ENCODE data around the gene USH2A. TPM values are rescaled to one million over a fixed set of nuclear protein-coding genes. Genes with fewer than 3 reads are reported as not detected.

USH2A gene
- total and polyA plus RNA-seq, 4 experiments from 2014 or later, result not detected

DNA sequence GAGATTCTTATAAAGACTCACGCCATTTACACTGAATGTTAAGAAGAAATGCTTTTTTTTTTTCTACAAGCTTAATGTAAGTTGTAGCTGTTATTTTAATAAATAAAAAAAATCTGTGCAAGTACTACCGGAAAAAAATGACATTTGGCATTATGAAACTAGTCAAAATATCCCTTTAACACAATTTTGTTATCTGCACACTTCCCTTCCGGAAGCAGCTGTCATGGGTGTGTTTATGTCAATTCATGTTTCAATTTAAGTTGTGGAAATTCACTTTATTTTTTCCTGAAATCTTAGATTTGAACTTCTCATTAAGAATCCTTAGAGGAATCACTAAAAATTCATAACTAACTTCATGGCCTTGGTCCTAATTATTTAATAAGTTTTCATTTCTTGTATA, 548.0 kb downstream of the USH2A start:
- intact Hi-C loops (cut with micrococcal nuclease), result no loop called here
- CTCF ChIA-PET (ENCODE audit: partially characterized antibody), result interaction anchor here (1.4 kb wide), 1 partner anchor 17 kb away, joined by 3 read pairs; no protein-coding TSS in a partner anchor

DNA sequence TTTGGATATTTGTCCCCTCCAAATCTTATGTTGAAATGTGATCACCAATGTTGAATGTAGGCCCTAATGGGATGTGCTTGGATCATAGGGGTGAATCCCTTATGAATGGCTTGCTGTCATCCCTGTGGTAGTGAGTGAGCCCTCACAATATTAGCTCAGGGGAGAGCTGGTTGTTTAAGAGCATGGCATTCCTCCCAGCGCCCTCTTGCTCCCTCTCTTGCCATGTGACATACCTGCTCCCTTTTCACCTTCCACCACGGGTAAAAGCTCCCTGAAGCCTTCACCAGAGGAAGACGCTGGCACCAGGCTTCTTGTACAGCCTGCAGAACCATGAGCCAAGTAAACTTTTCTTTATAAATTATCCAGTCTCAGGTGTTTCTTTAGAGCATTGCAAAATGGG, 550.6 kb downstream of the USH2A start:
- CTCF ChIA-PET (ENCODE audit: partially characterized antibody), result no interaction called here
- intact Hi-C loops (cut with micrococcal nuclease), result no loop called here
- Histone ChIP-seq H3K36me3 (ENCODE audit: insufficient read depth, low read length) (no peaks in the 10 kb centered on the region), H3K27ac (ENCODE audit: low read depth, low read length) (no peak overlapping the region), H3K4me3 (ENCODE audit: low read length in 2 of 2) (no peak overlapping the region), H3K9me3 (ENCODE audit: control insufficient read depth in 1 of 2, low read length in 2 of 2) (no peaks in the 10 kb centered on the region), H3K4me1 (ENCODE audit: insufficient read depth, low read length) (no peaks in the 10 kb centered on the region), H3K27me3 (ENCODE audit: insufficient read depth, low read length) (no peaks in the 10 kb centered on the region)
- Mint-ChIP-seq H3K27ac (no peak overlapping the region), H3K27me3 (no peaks in the 10 kb centered on the region), H3K4me3 (no peak overlapping the region), H3K9me3 (peaks cover under 1 to 6% (median 3%) of the 10 kb centered on the region in 8 donors), H3K4me1 (no peaks in the 10 kb centered on the region), H3K36me3 (no peaks in the 10 kb centered on the region)
- no peak for DNase-seq
- POLR2A ChIA-PET (ENCODE audit: partially characterized antibody), result no interaction called here

More for the DNA sequence above, 548.0 kb downstream of the USH2A start:
- no peak for DNase-seq
- Mint-ChIP-seq H3K36me3 (no peaks in the 10 kb centered on the region), H3K4me3 (no peak overlapping the region), H3K27me3 (no peaks in the 10 kb centered on the region), H3K4me1 (no peaks in the 10 kb centered on the region), H3K9me3 (peaks cover 0 to 6% (median 4%) of the 10 kb centered on the region in 8 donors), H3K27ac (no peak overlapping the region)
- Histone ChIP-seq H3K36me3 (ENCODE audit: insufficient read depth, low read length) (no peaks in the 10 kb centered on the region), H3K4me3 (ENCODE audit: low read length in 2 of 2) (no peak overlapping the region), H3K27ac (ENCODE audit: low read depth, low read length) (no peak overlapping the region), H3K9me3 (ENCODE audit: control insufficient read depth in 1 of 2, low read length in 2 of 2) (no peaks in the 10 kb centered on the region), H3K27me3 (ENCODE audit: insufficient read depth, low read length) (no peaks in the 10 kb centered on the region), H3K4me1 (ENCODE audit: insufficient read depth, low read length) (no peaks in the 10 kb centered on the region)
- POLR2A ChIA-PET (ENCODE audit: partially characterized antibody), result no interaction called here

DNA sequence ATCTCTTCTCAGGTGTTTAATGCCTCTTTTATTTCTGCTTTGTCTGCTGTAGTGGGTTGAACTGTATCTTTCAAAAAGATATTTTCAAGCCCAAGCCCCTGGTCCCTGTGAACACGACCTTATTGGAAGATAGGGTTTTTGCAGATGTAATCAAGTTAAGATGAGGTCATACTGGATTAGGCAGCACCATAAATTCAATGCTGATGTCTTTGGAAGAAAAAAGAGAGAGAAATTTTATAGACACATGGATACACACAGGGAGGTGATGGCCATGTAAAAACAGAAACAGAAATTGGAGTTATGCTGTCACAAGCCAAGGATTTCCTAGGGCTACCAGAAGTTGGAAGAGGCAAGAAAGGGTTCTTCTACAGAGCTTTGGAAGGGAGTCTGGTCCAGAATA, 554.7 kb downstream of the USH2A start:
- Histone ChIP-seq H3K27ac (ENCODE audit: low read depth, low read length) (no peak overlapping the region), H3K27me3 (ENCODE audit: insufficient read depth, low read length) (no peaks in the 10 kb centered on the region), H3K4me3 (ENCODE audit: low read length in 2 of 2) (no peak overlapping the region), H3K4me1 (ENCODE audit: insufficient read depth, low read length) (no peaks in the 10 kb centered on the region), H3K36me3 (ENCODE audit: insufficient read depth, low read length) (no peaks in the 10 kb centered on the region), H3K9me3 (ENCODE audit: control insufficient read depth in 1 of 2, low read length in 2 of 2) (no peaks in the 10 kb centered on the region)
- ChIA-PET POLR2A (ENCODE audit: partially characterized antibody) (no interaction called here), CTCF (ENCODE audit: partially characterized antibody) (no interaction called here)
- Mint-ChIP-seq H3K4me1 (no peaks in the 10 kb centered on the region), H3K36me3 (no peaks in the 10 kb centered on the region), H3K4me3 (no peak overlapping the region), H3K9me3 (peaks cover 0 to 20% (median 5%) of the 10 kb centered on the region in 8 donors), H3K27ac (no peak overlapping the region), H3K27me3 (no peaks in the 10 kb centered on the region)
- intact Hi-C loops (cut with micrococcal nuclease), result no loop called here
- no peak for DNase-seq

DNA sequence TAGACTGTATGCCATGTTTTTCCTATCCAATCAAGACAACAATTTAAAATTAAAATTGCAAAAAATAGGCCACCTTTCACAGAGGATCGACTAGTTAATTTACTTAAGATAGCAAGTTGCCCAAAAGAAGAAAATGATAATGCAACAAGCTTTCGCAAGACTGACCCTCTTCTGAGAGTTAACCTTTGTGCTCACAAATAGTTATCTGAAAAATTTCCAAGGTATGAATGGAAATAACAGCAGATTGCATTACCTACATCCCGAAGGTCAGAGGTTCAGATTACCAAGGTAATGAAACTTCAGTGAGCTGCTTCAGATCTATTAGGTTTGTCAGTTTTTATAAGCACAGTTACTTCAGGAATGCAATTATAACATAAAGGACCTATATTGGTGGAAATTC, 558.2 kb downstream of the USH2A start:
- Histone ChIP-seq H3K4me3 (ENCODE audit: low read length in 2 of 2) (no peak overlapping the region), H3K27ac (ENCODE audit: low read depth, low read length) (no peak overlapping the region), H3K36me3 (ENCODE audit: insufficient read depth, low read length) (no peaks in the 10 kb centered on the region), H3K9me3 (ENCODE audit: control insufficient read depth in 1 of 2, low read length in 2 of 2) (no peaks in the 10 kb centered on the region), H3K4me1 (ENCODE audit: insufficient read depth, low read length) (no peaks in the 10 kb centered on the region), H3K27me3 (ENCODE audit: insufficient read depth, low read length) (no peaks in the 10 kb centered on the region)
- H3K4me3 Mint-ChIP-seq, result no peak overlapping the region
- peaks cover 3 to 24% (median 11%) of the 10 kb centered on the region in 8 donors for H3K9me3 Mint-ChIP-seq
- no peaks in the 10 kb centered on the region for H3K36me3 Mint-ChIP-seq
- no peaks in the 10 kb centered on the region for H3K27me3 Mint-ChIP-seq
- CTCF ChIA-PET (ENCODE audit: partially characterized antibody), result no interaction called here
- no peak overlapping the region for H3K27ac Mint-ChIP-seq
- DNase-seq, result no peak
- intact Hi-C loops (cut with micrococcal nuclease), result no loop called here
- no peaks in the 10 kb centered on the region for H3K4me1 Mint-ChIP-seq
- POLR2A ChIA-PET (ENCODE audit: partially characterized antibody), result no interaction called here

DNA sequence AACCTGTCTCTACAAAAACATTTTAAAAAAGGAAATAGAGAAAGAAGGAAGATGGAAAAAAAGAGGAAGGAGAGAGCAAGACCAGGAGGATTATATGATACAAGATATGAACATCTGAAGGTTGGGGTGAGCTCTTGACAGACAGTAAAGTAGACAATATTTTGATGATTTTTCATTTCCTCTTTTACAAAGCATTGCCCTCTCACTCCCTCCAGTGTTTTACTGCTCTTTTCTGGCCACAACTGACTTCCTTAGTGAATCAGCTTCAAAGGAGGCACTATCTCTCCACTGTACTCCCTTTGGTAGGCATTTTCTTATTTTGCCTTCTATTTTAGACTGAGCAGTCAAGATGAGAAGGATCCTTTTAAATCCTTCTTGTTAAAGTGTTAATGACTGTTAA, 559.5 kb downstream of the USH2A start:
- H3K9me3 ChIP-seq (ENCODE audit: control insufficient read depth in 1 of 2, low read length in 2 of 2), result no peaks in the 10 kb centered on the region
- no peaks in the 10 kb centered on the region for H3K36me3 Mint-ChIP-seq
- no peak overlapping the region for H3K27ac Mint-ChIP-seq
- no peak overlapping the region for H3K27ac ChIP-seq (ENCODE audit: low read depth, low read length)
- H3K4me1 Mint-ChIP-seq, result no peaks in the 10 kb centered on the region
- H3K27me3 ChIP-seq (ENCODE audit: insufficient read depth, low read length), result no peaks in the 10 kb centered on the region
- DNase-seq, result no peak
- no peaks in the 10 kb centered on the region for H3K4me1 ChIP-seq (ENCODE audit: insufficient read depth, low read length)
- intact Hi-C loops (cut with micrococcal nuclease), result no loop called here
- no peaks in the 10 kb centered on the region for H3K27me3 Mint-ChIP-seq
- H3K4me3 Mint-ChIP-seq, result no peak overlapping the region
- H3K9me3 Mint-ChIP-seq, result peaks cover 3 to 24% (median 11%) of the 10 kb centered on the region in 8 donors
- ChIA-PET POLR2A (ENCODE audit: partially characterized antibody) (no interaction called here), CTCF (ENCODE audit: partially characterized antibody) (no interaction called here)
- H3K4me3 ChIP-seq (ENCODE audit: low read length in 2 of 2), result no peak overlapping the region
- H3K36me3 ChIP-seq (ENCODE audit: insufficient read depth, low read length), result no peaks in the 10 kb centered on the region

DNA sequence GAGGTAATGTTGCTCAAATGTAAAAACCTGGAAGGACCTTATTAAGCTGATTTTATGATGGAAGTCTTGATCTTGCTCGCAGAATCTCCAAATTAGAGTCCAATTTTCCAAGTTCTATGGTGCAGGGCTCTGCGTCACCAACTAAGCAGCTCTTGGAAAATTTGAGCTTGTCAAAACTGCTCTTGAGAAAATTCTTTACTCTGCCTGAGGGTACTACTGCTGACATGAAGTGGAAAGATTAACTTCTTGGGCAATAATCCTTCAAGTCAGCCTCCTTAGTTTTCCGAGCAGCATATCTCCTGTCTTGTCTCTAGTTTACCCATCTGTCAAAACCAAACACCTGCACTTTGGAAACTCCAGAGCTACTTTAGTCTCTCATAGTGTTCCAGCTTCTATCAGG, 562.4 kb downstream of the USH2A start:
- Mint-ChIP-seq H3K27ac (no peak overlapping the region), H3K9me3 (peaks cover 7 to 31% (median 14%) of the 10 kb centered on the region in 8 donors), H3K4me3 (no peak overlapping the region), H3K36me3 (no peaks in the 10 kb centered on the region), H3K4me1 (no peaks in the 10 kb centered on the region), H3K27me3 (no peaks in the 10 kb centered on the region)
- Histone ChIP-seq H3K36me3 (ENCODE audit: insufficient read depth, low read length) (no peaks in the 10 kb centered on the region), H3K4me1 (ENCODE audit: insufficient read depth, low read length) (no peaks in the 10 kb centered on the region), H3K27ac (ENCODE audit: low read depth, low read length) (no peak overlapping the region), H3K27me3 (ENCODE audit: insufficient read depth, low read length) (no peaks in the 10 kb centered on the region), H3K4me3 (ENCODE audit: low read length in 2 of 2) (no peak overlapping the region), H3K9me3 (ENCODE audit: control insufficient read depth in 1 of 2, low read length in 2 of 2) (no peaks in the 10 kb centered on the region)
- ChIA-PET CTCF (ENCODE audit: partially characterized antibody) (no interaction called here), POLR2A (ENCODE audit: partially characterized antibody) (no interaction called here)
- intact Hi-C loops (cut with micrococcal nuclease), result no loop called here
- DNase-seq, result no peak

DNA sequence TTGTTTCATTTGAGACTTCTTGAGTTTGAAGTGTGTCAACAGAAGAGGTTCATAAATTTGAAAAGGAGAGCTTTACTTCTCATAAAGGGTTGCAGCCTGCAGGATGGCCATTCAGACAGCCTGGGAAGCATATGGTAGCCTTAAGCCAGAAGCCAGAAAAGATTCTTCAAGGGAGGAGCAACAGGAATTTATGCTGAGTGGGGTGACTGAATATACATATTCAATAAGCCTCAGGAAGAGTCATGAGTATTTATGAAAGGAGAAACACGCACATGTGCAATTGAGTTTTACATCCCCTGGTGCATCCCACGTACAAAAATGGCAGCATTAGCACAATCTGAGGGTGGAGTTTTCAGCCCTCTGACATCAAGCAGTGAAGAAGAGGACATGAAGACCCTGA, 565.9 kb downstream of the USH2A start:
- CTCF ChIA-PET (ENCODE audit: partially characterized antibody), result no interaction called here
- Mint-ChIP-seq H3K9me3 (peaks cover 6 to 50% (median 24%) of the 10 kb centered on the region in 8 donors), H3K27me3 (no peaks in the 10 kb centered on the region), H3K4me3 (no peak overlapping the region), H3K4me1 (no peaks in the 10 kb centered on the region), H3K36me3 (no peaks in the 10 kb centered on the region), H3K27ac (no peak overlapping the region)
- Histone ChIP-seq H3K27ac (ENCODE audit: low read depth, low read length) (no peak overlapping the region), H3K9me3 (ENCODE audit: control insufficient read depth in 1 of 2, low read length in 2 of 2) (no peaks in the 10 kb centered on the region), H3K4me1 (ENCODE audit: insufficient read depth, low read length) (no peaks in the 10 kb centered on the region), H3K4me3 (ENCODE audit: low read length in 2 of 2) (no peak overlapping the region), H3K36me3 (ENCODE audit: insufficient read depth, low read length) (no peaks in the 10 kb centered on the region), H3K27me3 (ENCODE audit: insufficient read depth, low read length) (no peaks in the 10 kb centered on the region)
- intact Hi-C loops (cut with micrococcal nuclease), result no loop called here
- POLR2A ChIA-PET (ENCODE audit: partially characterized antibody), result no interaction called here
- no peak for DNase-seq

DNA sequence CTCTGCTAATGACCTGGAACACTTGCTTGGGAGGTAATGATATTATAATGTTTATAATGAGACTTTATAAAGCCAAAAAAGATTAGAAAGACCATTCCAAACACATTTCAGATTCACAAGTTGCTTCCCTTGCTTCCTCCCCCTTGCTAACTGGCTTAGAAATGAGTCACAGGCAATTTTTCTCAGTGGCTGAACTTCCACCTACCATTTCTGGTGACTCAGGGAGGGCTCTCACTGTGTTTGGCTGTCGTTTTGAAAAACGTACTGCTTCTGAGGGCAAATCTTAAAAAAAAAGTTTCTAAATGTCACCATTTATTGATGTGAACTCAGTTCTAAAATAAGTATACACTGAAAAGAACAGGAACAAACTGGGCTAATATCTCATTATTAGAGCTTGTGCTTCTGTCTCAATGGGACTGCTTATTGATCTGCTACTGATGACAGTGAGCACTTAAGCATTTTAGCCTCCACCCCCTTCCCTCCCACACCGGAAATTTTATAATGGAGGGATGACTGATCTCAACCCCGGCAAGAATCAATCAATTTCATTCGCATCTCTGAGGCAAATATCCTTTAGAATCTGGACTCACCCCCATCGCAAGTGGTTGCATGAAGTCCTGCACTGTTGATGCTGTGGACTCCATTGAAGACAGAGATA, 577.9 kb downstream of the USH2A start:
- no peak for DNase-seq
- intact Hi-C loops (cut with micrococcal nuclease), result no loop called here
- H3K4me1 Mint-ChIP-seq, result no peaks in the 10 kb centered on the region
- CTCF ChIA-PET (ENCODE audit: partially characterized antibody), result no interaction called here
- H3K4me3 ChIP-seq (ENCODE audit: low read length in 2 of 2), result no peak overlapping the region
- H3K9me3 Mint-ChIP-seq, result peaks cover 0 to 13% (median 6%) of the 10 kb centered on the region in 8 donors
- no peaks in the 10 kb centered on the region for H3K4me1 ChIP-seq (ENCODE audit: insufficient read depth, low read length)
- H3K36me3 Mint-ChIP-seq, result no peaks in the 10 kb centered on the region
- H3K27me3 ChIP-seq (ENCODE audit: insufficient read depth, low read length), result no peaks in the 10 kb centered on the region
- H3K36me3 ChIP-seq (ENCODE audit: insufficient read depth, low read length), result no peaks in the 10 kb centered on the region
- POLR2A ChIA-PET (ENCODE audit: partially characterized antibody), result no interaction called here
- no peaks in the 10 kb centered on the region for H3K9me3 ChIP-seq (ENCODE audit: control insufficient read depth in 1 of 2, low read length in 2 of 2)
- H3K27ac Mint-ChIP-seq, result peak overlapping the region in 1 of 7 donors; percentile 16
- no peak overlapping the region for H3K27ac ChIP-seq (ENCODE audit: low read depth, low read length)
- H3K4me3 Mint-ChIP-seq, result no peak overlapping the region
- no peaks in the 10 kb centered on the region for H3K27me3 Mint-ChIP-seq

Measured in CD4-positive, alpha-beta memory T cell (primary cell).